Gastroesophageal sphincter (tissue), 4 donors: ENCODE data around the gene FBRSL1. TPM values are rescaled to one million over a fixed set of nuclear protein-coding genes. Genes with fewer than 3 reads are reported as not detected.

Source experiments
- ATAC-seq: fragments of 150-250 bp; one replicate; pipeline ENCODE4 v1.9.1; 2016; ENCODE audit warnings: mild to moderate bottlenecking, moderate library complexity
- H3K27ac ChIP-seq, 4 donors: fragments of 200-600 bp; sonication (generic) in 3 of 4; 1 replicate in 3 of 4; 2 replicates in 1 of 4; pipeline ENCODE4 v1.5.1; 2016 to 2019
- H3K27me3 ChIP-seq: fragments of 200-600 bp; sonication (generic); one replicate; pipeline ENCODE4 v1.5.1; 2019
- H3K36me3 ChIP-seq, 2 donors: fragments of 200-600 bp; sonication (generic); one replicate each; pipeline ENCODE4 v1.5.1; 2019; ENCODE audit warnings: control low read depth in 1 of 2
- H3K4me1 ChIP-seq, 3 donors: fragments of 200-600 bp; sonication (generic); 1 replicate in 2 of 3; 2 replicates in 1 of 3; pipeline ENCODE4 v1.5.1; 2016 to 2019; ENCODE audit warnings: control low read depth in 2 of 3
- H3K4me3 ChIP-seq, 2 donors: fragments of 200-600 bp; sonication (generic); one replicate each; pipeline ENCODE4 v1.5.1; 2019; ENCODE audit warnings: mild to moderate bottlenecking in 1 of 2, moderate library complexity in 1 of 2
- H3K9me3 ChIP-seq, 3 donors: fragments of 200-600 bp; sonication (generic); one replicate each; pipeline ENCODE4 v1.5.1; 2017 to 2019; ENCODE audit warnings: control low read depth in 2 of 3
- CTCF ChIP-seq, 4 experiments: fragments of 200-600 bp in 2 of 4; fragments of 450-650 bp in 2 of 4; sonication (generic) in 1 of 4; IDR thresholded peaks; one replicate each; pipeline ENCODE4 v1.5.1; 2017 to 2019; ENCODE audit warnings: antibody characterized with exemption in 4 of 4, mild to moderate bottlenecking in 2 of 4, moderate library complexity in 2 of 4
- EP300 ChIP-seq: sonication (generic); formaldehyde crosslinking; IDR thresholded peaks from one replicate; pipeline ENCODE4 v1.6.1; 2017; ENCODE audit warnings: antibody characterized with exemption, mild to moderate bottlenecking
- POLR2A ChIP-seq, 2 donors: fragments of 450-650 bp; IDR thresholded peaks; one replicate each; pipeline ENCODE4 v1.6.1; 2017; ENCODE audit warnings: antibody characterized with exemption in 2 of 2, mild to moderate bottlenecking in 2 of 2, moderate library complexity in 1 of 2
- POLR2AphosphoS5 ChIP-seq: sonication (generic); formaldehyde crosslinking; IDR thresholded peaks from one replicate; pipeline ENCODE4 v1.6.1; 2017; ENCODE audit warnings: antibody characterized with exemption
- WGBS, 2 donors: methylation state at CpG; one replicate each; pipeline ENCODE4 v1.1.5; 2018; ENCODE audit warnings: low coverage in 1 of 2; 5-methylcytosine and 5-hydroxymethylcytosine counted together
- total RNA-seq, 4 donors: library from RNA; depleted of rRNA; stranded (reverse); fragments of >200 nt; gene quantifications; one replicate each; pipeline ENCODE4 v1.1.0, GENCODE V29; 2016

FBRSL1 gene
- total RNA-seq, 4 donors from 2014 or later = 8.5 to 24.7 (median 15.5) TPM

GRCh38 chr12:132517013-132517739, 27.2 kb downstream of the FBRSL1 start:
- no peak overlapping the region for H3K4me3 ChIP-seq
- no peak overlapping the region for H3K27ac ChIP-seq
- H3K9me3 ChIP-seq = peaks cover 0 to 12% (median 0%) of the 10 kb centered on the region in 3 donors
- peaks cover 0 to 66% of the 10 kb centered on the region in 2 donors for H3K36me3 ChIP-seq
- 89 to 100% methylated on average over 3 to 7 of the region's 19 CpGs for WGBS, 2 donors
- no peak for ATAC-seq
- H3K27me3 ChIP-seq = no peaks in the 10 kb centered on the region
- H3K4me1 ChIP-seq = peaks cover 0 to 31% (median 0%) of the 10 kb centered on the region in 3 donors
- TF ChIP-seq EP300 (no peak), CTCF (IDR thresholded peaks at IDR 0.05) (no peak), POLR2A (IDR thresholded peaks at IDR 0.05) (no peak), POLR2AphosphoS5 (no peak)

DNA sequence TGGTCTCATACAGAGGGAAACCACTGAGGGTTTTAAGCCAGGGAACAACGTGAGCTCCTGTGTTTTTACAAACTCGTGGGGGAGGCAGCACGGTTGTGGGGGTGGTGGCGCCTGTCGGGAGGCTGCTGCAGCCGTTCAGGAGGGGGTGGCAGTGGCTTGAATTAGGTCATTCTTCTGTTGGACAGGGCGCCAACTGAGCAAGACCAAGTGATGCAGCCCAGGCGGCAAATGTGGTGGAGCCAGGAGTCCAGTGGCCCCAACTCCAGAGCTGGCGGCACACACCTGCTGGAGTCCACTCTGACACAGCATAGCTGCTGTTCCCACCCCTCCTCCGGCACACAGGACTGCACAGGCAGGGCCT, 27.8 kb downstream of the FBRSL1 start:
- peaks cover 0 to 12% (median 0%) of the 10 kb centered on the region in 3 donors for H3K9me3 ChIP-seq
- no peak overlapping the region for H3K4me3 ChIP-seq
- H3K27me3 ChIP-seq = no peaks in the 10 kb centered on the region
- H3K36me3 ChIP-seq = peaks cover 0 to 60% of the 10 kb centered on the region in 2 donors
- no peak for ATAC-seq
- WGBS, 2 donors = 83 to 100% methylated on average over 1 to 9 of the region's 10 CpGs
- peaks cover 0 to 27% (median 0%) of the 10 kb centered on the region in 3 donors for H3K4me1 ChIP-seq
- TF ChIP-seq POLR2A (IDR thresholded peaks at IDR 0.05) (no peak), CTCF (IDR thresholded peaks at IDR 0.05) (no peak), EP300 (no peak), POLR2AphosphoS5 (no peak)
- H3K27ac ChIP-seq = no peak overlapping the region

DNA sequence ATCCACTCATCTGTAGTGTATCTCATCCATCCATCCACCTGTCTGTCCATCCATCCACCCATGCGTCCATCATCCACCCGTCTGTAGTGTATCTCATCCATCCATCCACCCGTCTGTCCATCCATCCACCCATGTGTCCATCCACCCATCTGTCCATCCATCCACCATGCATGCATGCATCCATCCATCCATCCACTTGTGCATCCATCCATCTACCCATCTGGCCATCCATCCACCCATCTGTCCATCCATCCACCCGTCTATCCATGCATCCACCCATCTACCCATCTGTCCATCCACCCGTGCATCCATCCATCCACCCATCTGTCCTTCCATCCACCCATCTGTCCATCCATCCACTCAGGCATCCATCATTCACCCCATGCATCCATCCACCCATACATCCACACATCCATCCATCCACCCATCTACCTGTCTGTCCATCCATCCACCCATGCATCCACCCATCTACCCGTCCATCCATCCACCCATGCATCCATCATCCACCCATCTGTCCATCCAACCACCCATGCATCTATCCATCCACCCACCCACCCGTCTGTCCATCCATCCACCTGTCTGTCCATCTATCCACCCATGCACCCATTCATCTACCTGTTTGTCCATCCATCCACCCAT, 28.5 kb downstream of the FBRSL1 start:
- no peak overlapping the region for H3K4me3 ChIP-seq
- H3K27ac ChIP-seq = no peak overlapping the region
- no peak for ATAC-seq
- peaks cover 0 to 12% (median 0%) of the 10 kb centered on the region in 3 donors for H3K9me3 ChIP-seq
- H3K4me1 ChIP-seq = peaks cover 0 to 27% (median under 1%) of the 10 kb centered on the region in 3 donors
- H3K27me3 ChIP-seq = no peaks in the 10 kb centered on the region
- peaks cover 0 to 56% of the 10 kb centered on the region in 2 donors for H3K36me3 ChIP-seq
- TF ChIP-seq EP300 (no peak), CTCF (IDR thresholded peaks at IDR 0.05) (no peak), POLR2AphosphoS5 (no peak), POLR2A (IDR thresholded peaks at IDR 0.05) (no peak)
- WGBS, 2 donors = 91 to 94% methylated on average over 5 to 7 of the region's 7 CpGs

DNA sequence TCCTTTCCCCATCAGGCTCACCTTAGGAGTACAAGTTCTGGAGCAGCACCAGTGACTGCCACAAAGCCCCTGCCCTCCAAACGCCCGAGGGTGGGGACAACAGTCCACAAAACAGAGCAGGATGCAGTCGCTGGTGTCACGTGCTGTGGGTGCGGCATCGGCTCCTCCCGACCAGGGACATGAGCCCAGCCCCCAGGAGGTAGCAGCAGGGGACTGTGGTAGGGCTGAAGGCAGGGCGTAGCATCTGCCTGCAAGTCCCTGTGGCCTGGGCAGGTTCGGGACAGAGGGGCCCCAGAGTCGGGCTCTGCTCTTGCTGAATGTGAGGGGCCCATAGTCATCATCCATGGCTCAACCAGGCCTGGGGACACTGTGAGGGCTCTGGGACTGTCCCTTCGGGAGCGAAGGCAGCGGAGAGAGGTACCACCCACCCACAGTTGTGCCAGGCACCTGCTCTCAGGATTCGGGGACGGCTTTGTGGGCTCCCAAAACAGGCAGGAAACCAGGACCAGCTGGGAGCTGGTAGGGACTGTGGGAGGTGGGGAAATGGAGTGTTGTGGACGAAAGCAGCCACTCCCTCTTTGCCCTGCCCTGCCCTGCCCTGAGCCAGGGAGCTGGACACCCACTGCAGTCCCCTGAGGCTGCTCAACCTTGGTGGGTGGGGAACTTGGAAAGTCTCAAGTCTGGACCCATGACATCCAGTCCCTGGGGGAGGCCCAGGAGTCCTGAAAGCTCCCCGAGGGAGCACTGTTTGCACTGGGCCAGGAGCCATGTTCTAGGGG, 30.7 kb downstream of the FBRSL1 start:
- Histone ChIP-seq H3K27me3 (no peaks in the 10 kb centered on the region), H3K4me3 (no peak overlapping the region), H3K36me3 (peaks cover 0 to 45% of the 10 kb centered on the region in 2 donors), H3K4me1 (peaks cover 0 to 36% (median 9%) of the 10 kb centered on the region in 3 donors), H3K27ac (no peak overlapping the region), H3K9me3 (peaks cover 0 to 9% (median 0%) of the 10 kb centered on the region in 3 donors)
- TF ChIP-seq CTCF (IDR thresholded peaks at IDR 0.05) (no peak), EP300 (no peak), POLR2A (IDR thresholded peaks at IDR 0.05) (no peak), POLR2AphosphoS5 (no peak)
- ATAC-seq = no peak
- 100% methylated on average over 1 of the region's 17 CpGs; no CpG with 5 or more reads in 1 of the 2 donors for WGBS, 2 donors
